Stimulated activated CD8-positive, alpha-beta memory T cell treated with anti-CD3 and anti-CD28 coated beads, Interleukin-12 subunit alpha, Interleukin-12 subunit beta, amount 100 ng/mL, for 4 hours (primary cell): Measurements from ENCODE around the gene SH3RF3.

ENCODE experiments used
- DNase-seq: peaks from one replicate; pipeline ENCODE4 v3.0.0-alpha.2; 2020; ENCODE audit warnings: low read depth

SH3RF3 gene

DNA sequence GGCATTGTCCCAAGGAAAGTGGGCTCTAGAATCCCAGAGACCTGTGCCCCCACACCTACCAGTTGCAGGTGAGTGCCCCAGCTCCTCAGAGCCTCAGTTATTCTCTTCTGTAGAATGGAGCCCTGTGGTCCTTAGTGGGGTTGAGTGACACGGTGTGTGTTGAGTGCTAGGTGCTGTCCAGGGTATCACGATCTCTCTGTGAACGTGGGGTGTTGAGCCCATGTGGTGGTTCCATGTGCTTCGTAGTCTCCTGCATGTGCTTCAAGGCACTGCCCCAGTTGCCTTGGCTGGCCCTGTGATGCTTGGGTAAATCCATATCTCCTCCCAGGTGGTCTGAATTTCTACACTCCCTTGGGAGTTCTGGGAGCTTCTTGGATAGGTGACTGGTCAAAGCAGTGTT is 54.9 kb downstream of the SH3RF3 start:
- no peak for DNase-seq

DNA sequence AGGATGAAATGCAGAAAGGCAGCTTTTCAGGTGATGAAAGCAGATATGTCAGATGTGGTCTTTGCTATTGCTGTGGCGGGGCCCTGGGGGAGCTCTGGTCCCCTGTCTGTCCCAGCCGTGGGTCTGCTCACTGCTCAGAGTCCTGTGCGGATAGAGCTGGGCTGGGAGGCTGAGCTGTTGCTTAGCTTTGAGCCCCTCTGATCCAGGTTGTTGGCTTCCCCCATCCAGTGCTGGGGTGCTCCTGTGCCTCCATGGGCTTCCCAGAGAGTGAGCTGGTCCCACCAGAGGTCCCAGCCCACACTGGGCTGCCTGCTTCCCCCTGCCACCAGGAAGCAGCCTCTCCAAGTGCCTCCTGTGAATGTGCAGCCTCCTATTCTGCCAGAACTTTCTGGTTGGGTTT is 55.4 kb downstream of the SH3RF3 start:
- no peak for DNase-seq

DNA sequence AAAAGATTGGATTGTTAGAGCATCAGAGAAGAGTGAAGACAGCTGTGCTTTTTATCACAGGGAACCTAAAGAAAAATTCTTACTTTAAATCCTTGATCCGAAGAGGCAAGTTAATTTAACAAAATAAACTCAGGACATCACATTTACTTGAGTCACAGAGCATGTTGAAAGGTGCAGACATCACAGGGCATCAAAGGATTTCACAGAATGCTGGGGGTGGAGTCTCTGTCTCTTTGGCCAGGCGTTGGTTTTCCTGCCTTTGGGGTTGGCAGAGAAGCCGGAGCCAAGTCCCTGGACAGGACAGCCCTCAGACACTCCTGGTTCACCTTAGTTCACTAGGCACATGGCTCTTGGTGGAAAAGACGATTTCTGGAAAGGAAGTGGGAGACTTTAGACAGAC is 56.3 kb downstream of the SH3RF3 start:
- DNase-seq, result no peak

DNA sequence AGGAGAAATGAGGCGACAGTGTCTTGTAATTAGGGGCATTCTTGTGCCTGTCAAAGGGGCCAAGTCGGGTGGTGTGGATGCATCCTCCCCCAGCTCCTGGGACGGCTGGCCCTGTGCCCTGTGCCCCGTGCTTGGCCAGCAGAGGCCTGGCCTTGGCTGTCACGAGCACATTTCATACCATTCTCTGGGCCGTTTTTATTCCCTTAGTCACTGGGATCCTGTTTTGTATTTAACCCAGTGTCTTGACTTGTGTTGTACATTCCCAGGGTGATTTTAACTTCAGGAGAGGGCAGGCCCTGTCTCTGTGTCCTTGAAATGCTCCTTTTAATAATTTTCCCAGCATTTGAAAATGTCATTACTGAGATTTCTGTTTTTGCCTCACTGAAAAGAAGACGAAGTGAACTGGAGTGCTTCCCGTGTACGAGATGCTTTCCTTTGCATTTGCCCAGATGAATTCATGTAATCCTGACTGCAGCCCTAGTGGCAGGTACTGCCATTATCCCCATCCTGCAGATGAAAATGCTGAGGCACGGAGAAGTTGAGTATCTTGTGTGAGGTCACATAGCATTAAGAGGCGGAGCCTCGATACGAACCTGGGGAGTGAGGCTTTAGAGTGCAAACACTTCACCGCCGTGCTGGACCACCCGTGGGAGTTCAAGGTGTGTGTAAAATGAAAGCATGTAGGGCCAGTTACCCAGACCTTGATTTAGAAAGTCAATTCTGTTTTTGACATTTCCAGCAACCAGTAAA is 57.0 kb downstream of the SH3RF3 start:
- DNase-seq, result no peak

DNA sequence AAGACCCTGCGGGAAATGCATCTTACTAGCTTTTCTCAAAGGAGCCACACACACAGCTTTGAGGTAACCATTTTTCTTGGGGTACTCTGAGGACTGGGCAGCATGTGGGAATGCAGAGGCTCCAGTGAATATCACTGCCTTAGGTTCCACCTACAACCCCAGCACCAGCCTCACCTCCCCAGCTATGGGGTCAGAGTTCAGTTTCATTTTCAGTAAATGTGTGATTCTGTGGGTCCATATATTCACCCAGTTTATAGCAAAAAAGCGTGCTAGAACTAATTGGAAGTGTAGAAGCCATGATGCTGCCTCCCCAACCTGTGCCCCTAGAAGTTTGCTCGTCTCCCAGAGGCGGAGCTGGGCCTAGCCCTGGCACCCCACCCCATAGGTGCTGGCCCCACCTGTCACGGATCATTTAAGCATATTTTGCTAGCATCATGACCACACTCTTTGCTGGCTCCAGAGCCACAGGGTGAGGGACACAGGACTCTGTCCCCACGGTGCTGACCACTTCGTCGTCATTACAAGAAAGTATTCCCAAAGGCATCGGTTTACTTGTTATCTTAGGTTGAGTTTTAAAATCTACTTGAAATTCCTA is 57.7 kb downstream of the SH3RF3 start:
- no peak for DNase-seq

DNA sequence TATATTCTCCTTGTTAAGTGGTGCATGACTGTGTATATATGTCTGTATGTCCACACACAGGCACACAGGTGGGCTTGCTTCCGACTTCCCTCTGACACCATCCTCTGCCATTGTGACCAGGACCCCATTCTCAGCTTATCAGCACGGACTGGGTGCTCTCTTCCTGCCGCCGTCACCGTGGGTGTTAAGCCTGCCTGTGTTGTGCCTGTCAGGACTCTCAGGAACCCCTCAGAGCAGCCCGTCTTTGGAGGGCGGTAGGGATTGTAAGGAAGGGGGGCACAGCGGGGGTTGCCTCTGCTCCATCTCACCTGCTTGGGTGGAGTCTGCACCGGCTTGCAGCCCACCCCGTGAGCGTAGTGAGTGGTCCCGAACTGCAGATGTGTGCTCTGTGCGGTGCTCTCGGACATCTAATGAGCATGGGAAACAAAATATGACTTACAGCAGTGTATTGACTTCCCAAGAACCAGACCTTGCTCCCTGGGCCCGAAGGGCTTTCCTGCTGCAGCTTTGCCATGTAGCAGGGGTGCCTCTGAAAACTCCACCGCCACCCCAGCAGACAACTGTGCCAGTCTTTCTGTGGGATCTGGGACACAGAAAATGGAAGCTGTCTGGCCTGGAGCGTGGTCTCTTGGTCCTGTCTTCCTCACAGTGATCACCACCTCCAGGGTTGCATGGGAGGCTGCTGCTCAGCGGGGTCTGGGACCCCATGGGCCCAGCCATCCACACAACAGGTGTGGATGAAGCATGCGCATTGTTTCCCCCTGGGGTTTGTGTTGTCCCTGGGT is 58.9 kb downstream of the SH3RF3 start:
- DNase-seq, result no peak

DNA sequence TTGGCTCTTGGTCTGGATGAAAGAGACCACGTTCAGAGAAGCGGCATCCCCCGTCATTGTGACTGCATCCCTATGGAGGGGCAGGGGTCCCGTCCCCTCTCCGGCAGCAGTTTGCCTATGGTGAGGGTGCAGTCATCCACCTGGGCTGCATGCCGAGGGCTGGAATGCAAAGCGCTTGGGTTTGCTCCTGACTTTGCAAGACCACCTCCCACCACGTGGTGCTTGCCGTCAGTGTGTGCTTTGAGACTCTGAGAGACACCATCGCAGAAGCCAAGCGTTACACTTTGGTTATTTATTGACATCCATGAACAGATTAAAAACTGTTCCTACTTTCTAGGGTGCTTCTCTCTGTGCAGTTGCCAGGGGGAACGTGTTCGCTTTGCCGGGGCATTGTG is 59.5 kb downstream of the SH3RF3 start:
- no peak for DNase-seq

DNA sequence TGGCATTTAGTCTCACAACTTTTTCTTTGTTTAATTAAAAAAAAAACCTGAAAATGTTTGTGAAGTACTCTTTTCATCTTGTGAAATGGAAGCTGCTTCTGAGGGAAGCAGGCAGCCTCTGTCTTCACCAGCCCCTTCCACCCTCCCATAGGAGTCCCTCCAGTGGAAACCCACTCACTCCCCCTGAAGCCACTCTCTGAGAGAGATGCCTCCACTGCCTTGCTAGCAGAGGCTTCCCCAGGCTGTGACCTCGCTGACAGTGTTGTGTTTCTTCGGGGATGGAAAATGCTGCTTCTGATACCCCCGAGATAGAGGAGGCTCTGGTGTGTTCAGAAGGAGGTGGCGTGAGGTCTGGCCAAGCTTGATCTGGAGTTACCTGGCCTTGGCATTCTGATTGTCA is 59.9 kb downstream of the SH3RF3 start:
- DNase-seq, result no peak

DNA sequence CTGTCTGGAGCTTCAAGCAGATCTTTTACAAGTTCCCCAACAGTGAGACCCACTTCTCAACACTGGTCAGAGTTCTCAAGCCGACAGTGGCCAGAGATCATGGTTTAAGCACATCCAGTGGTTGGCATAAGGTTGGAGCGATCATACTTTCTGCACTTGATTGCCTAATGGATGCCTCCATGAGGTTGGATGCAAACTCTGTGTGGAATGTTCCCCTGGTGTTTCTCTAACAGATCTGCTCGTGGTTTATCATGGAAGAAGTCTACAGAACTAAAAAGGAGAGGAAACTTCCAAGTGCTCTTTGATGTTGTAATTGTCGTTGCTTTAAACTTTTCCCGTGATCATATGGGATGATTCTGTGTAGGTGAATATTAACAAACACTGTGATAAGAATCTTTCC is 60.7 kb downstream of the SH3RF3 start:
- DNase-seq, result no peak

DNA sequence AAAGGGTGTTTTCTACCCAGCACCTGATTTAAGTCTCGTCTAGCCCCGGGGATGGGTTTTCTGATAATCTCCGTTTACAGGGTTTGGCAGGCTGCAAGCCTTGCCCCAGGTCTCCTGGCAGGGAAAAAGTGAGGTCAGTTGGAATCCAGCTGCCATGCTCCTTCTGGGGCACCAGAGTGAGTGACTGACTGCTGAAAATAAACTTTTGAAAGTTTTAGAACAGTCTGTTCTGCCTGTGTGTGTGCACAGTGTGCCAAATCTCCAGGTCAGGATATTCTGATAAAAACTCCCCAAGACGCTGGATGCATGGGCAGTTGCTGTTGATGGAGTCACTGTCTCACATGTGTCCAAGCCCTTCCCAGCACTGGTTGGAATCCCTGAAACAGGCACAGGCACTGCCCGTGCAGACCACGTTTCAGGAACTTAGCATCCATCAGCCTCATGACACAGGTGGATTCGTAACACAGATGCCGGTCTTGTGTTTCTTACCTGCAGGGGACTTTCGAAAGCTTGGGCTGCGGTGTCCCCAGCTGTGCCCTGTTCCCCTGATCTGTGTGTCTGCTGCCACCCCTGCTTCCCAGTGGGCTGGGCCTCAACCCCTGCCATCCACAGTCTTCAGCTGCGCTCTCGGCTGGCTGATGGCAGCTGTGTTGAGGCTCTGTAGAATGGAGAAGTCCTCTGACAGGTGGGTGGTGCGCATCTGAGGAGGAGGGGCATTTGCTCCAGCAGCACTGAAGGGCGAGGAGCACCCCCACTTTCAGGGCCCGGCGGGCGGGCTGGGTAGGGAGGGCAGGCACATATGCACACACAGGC is 65.0 kb downstream of the SH3RF3 start:
- no peak for DNase-seq

DNA sequence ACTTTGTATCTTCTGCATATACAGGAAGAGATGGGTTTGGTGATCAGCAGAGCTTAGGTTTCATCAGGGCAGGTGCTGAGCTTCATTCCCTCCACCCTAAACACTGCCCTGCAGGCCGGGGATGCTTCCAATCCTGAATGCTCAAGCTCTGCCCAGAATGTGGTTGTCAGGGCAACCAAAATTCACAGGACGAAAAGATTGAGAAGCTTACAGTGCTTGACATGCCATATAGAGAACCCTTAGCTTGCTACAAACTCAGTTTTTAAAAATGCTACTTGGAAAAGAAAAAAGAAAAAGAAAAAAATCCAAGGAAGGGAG is 65.6 kb downstream of the SH3RF3 start:
- no peak for DNase-seq

DNA sequence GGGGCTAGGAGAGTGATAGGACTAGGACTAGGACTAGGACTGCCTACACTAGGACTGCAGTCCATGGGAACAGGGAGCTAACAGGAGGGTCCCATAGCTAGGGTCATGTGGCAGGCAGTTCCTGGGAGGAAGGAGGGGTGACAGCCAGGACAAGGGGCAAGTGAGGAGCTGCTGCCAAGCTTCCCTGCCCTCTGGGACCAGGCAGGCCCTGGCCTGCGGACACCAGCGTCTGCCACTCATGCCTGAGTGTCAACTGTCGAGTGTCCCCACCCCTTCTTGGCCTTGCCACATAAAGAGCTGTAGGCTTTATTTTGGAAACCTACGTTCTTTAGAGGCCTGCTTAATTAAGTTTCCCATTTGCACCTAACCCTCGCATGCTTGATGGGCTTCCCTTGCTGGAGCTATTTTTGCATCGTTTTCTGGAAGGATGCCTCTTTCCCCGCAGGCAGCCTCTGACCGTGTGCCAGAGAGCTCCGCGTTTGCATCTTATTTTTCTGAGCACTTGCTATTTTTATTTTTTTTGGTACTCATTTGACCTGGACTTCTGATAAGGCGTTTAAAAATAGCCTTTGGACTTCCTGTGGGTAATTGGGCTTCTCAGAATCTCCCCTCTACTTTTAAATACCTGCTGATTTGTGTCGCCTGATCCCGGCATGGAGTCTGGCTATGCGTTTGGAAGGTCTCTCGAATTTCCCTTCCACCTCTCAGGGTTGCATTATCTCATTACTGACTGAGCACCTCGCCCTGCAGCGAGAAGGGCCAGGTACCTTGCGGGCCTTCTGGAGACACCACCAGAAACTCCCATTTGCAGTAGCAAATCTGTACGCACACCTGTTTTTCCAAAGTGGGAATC is 66.4 kb downstream of the SH3RF3 start:
- DNase-seq, result no peak

DNA sequence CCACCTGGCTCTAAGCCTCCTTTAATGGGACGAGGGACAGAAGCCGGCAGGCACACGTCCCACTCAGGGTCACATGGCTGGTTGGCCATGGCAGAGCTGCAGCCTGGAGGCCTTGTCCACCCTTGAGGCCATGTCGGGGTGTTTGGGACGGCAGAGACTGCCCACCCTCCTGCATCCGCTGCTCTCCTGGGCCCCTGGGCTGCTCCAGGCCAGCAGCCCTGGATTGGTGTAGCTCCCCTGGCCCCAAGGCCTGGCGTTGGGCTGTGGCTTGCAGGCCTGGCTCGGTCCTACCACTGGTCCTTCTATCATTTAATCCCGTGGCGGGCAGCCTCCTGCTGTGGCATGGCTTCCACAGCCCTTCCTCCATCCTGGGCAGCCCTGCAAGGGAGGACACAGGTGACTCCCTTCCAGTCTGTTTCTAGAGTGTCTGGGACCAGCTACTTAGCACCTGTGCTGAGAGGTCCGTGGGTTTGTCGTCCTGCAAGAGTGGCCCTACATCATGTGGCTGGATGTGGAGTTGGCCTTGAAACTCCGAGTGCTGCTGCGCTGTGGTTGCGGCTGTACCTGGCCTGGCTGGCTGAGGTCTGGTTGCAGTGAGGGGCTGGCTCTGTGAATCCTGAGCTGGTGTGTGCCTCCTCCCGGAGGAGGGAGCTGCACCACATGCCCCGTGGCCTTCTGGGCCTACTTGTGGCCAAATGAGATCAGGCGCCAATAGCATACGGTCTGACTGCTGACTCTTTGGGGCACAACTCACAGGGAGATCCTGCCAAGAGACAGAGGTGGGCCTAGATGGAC is 67.3 kb downstream of the SH3RF3 start:
- no peak for DNase-seq

DNA sequence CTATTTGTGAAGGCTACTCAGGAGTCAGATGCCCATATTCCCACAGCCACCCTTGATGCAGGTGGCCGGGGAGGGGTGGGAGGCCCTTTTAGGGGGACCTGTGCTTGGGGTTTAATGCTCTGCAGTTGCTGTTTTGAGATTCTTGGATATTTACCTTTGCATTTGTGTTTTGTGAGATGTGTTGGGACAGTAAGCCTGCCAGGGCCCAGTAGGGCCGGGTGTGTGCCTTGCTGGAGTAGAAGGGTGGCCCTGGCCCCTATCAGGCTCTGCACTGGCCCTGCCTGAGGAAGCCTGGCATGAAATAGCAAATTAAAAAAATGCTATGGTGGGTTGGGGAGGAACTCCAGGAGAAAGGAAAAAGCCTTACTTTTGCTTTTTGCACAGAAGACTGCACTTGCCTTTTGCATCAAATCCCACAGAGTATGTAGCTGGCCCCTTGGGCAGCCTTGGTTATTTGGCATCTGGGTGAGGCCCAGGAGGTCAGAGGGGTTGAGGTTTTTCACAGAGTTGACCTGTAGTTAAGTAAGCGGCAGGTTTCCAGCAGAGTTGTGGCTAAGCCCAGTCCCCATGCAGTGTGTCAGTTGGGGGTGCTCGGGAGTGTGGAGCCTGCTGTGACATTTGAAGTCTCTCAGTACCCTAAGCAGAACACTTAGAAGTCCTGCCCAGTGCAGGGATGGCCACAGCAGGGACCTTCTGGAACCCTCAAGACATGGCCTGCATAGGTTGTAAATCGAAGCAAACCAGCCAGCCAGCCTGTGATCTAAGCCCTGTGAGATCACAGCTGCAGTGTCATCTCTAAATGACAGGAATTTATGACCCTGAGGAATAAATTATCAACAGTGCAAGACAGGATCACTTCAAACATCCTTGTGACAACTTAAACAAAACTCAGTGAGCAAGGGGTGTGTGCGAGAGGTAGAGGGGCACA is 68.8 kb downstream of the SH3RF3 start:
- DNase-seq, result no peak

DNA sequence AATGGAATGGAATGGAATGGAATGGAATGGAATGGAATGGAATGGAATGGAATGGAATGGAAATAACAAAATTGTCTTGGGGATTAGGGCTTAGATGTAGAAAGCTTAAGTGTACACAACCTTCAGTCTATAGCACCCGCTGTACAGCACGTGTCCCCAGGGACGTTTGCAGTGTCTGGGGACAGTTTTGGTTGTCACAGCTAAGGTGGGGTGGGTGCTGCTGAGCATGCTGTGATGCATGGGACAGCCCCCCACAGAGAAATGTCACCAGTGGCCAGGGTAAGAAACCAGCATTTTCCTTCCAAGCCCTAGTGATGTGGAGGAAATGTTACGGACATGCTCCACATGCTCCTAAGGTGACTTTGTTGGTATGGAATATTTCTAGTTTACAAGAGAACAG is 70.8 kb downstream of the SH3RF3 start:
- no peak for DNase-seq

DNA sequence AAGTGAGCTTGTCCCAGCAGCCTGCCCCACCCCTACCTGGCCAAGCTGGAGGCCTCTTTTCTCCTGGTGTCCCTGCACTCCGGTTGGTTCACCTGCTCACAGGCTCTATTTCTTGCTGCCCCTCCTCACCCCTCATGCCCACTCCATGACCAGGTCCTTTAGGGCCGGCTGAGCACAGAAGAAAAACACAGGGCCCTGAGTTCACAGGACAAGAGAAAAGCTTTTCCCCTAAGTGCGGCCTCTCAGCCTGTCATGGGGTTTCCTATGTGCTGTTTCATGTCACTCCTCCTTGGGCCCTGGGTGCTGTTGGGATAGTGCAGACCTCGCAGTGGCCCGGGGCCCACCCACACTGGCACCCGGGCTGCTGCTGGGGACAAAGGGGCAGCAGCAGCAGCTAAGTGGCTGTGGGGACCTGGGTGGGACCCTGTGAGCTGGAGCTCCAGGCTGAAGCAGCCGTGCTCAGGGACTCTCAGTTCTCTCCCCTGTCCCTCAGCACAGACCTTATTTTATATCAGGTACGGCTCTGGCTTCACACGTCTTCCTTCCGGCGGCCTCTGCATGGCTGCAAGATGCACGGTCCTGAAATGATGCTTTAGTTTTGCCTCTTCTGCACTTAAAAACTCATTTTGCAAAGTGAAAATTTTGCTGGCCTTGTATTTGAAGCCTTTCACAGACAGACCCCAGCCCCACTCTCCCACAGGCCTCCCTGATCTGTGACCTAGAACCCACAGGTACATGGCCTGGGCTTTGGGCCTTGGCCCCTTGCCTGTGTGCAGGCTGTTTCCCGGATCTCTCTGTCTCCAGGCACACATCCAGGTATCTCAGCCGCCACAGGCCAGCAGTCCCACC is 71.8 kb downstream of the SH3RF3 start:
- DNase-seq, result no peak

DNA sequence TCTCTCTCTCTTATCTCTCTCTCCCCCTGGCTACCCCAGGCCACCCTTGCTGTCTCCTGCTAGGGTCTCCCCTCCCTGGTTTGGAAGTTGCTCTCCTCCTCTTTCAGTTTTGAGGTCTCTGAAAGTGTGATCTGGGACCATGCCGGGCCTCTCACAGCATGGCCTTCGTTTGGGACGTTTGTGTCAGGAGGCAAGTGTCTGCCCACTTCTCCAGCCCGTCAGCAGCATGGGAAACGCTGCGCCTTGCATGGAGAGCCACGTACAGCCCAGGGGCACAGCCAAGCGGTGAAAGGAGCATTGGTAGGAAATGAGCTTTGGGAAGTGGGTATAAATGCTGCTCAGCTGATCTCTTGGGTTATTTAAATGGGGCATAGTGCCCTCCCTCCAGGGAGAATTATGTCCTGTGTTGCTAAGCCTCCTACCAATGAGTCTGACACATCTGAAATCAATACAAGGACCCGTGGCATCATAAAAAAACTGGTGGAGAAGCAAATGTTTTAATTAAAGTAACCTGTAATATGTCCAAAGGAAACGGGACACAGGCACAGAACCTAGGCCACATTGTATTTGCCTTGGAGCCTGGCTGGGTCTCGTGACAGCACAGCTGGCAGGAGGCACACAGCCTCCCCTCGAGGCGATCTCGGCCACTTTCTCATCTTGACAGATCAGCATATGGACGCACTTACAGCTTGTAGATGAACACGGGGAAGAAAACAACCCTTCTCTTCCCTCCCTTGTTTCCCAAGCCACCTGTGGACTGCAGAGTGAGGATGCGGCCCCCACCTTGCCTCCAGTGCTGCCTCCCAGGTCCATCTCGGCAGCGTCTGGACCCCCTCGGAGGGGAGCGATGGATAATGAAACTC is 72.7 kb downstream of the SH3RF3 start:
- DNase-seq, result no peak

DNA sequence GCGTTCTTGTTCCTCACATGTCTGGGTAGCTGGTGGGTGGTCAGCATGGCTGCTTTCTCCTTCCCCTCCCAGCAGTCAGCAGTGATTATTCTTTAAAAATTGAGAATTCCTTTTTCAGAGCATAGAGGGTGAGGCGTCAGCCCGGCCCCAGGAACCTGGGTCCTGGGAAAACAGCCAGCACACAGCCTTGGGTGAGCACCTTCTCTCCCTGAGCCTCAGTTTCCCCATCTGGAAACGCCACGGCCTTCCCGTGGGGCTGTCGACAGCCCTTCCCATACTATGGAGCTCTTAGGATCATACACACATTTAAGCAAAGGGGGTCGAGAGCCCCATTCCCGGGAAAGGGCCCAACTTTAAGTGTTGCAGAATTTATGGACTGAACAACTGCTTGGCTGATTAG is 73.5 kb downstream of the SH3RF3 start:
- DNase-seq, result no peak
